Stomach (tissue), 4 donors: Measurements from ENCODE around the gene RIPOR3.

Experiments used
- EP300 ChIP-seq: sonication (generic); formaldehyde crosslinking; IDR thresholded peaks from one replicate; pipeline ENCODE4 v1.6.1; 2017; ENCODE audit warnings: antibody characterized with exemption
- POLR2A ChIP-seq, 4 donors: fragments of 450-650 bp; IDR thresholded peaks; one replicate each; pipeline ENCODE4 v1.6.1; 2016; ENCODE audit warnings: antibody characterized with exemption in 4 of 4, control low read depth in 2 of 4, mild to moderate bottlenecking in 1 of 4, moderate library complexity in 1 of 4
- TF ChIP-seq, protein P1 (sequence below), 7 experiments: fragments of 450-650 bp in 4 of 7; fragments of 200-600 bp in 3 of 7; sonication (generic) in 3 of 7; IDR thresholded peaks; one replicate each; pipeline ENCODE4 v1.5.1; 2016 to 2019; ENCODE audit warnings: antibody characterized with exemption in 7 of 7, control low read depth in 2 of 7, mild to moderate bottlenecking in 1 of 7

DNA sequence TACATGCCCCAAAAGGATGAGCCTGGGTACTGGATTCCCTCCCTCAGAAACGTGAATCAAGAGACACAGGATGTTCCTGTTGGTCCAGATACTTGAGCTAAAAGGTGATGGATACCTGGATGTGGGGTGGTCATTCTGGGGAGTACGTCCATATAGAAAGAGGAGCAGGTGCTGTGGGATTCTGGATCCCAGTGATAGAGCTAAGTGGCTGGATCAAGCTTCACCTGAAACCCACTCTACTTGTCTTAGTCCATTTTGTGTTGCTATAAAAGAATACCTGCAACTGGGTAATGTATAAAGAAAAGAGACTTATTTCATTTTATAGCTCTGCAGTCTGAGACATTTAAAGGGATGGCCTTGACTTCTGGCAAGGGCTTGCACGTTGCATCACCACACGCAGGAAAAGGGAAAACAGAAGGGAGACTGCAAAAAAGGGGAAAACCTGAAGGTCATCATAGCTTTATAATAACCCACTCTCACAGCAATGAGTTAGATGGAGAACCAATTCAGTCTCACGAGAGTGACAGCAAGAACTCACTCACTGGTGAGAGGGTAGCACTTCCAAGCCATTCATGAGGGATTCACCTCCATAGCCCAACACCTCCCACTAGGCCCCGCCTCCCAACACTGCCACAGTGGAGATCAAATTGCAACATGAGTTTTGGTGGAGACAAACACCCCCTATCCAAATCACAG lies 31.2 kb downstream of the RIPOR3 start:
- TF ChIP-seq EP300 (no peak), POLR2A (IDR thresholded peaks at IDR 0.05) (no peak)
- TF ChIP-seq, protein P1, sequence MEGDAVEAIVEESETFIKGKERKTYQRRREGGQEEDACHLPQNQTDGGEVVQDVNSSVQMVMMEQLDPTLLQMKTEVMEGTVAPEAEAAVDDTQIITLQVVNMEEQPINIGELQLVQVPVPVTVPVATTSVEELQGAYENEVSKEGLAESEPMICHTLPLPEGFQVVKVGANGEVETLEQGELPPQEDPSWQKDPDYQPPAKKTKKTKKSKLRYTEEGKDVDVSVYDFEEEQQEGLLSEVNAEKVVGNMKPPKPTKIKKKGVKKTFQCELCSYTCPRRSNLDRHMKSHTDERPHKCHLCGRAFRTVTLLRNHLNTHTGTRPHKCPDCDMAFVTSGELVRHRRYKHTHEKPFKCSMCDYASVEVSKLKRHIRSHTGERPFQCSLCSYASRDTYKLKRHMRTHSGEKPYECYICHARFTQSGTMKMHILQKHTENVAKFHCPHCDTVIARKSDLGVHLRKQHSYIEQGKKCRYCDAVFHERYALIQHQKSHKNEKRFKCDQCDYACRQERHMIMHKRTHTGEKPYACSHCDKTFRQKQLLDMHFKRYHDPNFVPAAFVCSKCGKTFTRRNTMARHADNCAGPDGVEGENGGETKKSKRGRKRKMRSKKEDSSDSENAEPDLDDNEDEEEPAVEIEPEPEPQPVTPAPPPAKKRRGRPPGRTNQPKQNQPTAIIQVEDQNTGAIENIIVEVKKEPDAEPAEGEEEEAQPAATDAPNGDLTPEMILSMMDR (IDR thresholded peaks at IDR 0.05), result no peak
